K562 (cell line): ENCODE results near the gene EIF4G1. TPM values are rescaled to one million over a fixed set of nuclear protein-coding genes. Genes with fewer than 3 reads are reported as not detected.

ENCODE experiments used
- ATAC-seq: fragments of 200-7000 bp; cut with Tn5 transposase; 3 replicates; pipeline ENCODE4 v1.9.1; 2020; ENCODE audit warnings: moderate library complexity
- BruUV-seq: library from RNA; stranded (reverse); fragments of 400-500 nt; replicated peaks from 2 replicates; lab custom pipeline; 2021; lab: Mats Ljungman, UMichigan
- CTCF ChIA-PET: fragments of 300-600 bp; formaldehyde crosslinking; extraction: SDS; loops from one replicate; lab custom pipeline; 2021; ENCODE audit warnings: low intra/inter-chr PET ratio; lab: Yijun Ruan, JAX
- POLR2A ChIA-PET: fragments of 300-600, 350-650 bp; sonication (Branson Sonifier 250); formaldehyde crosslinking; extraction: SDS; loops from one replicate; lab custom pipeline; 2021; ENCODE audit warnings: antibody characterized with exemption, inconsistent platforms; lab: Yijun Ruan, JAX
- DNase-seq, 4 experiments: peaks; one replicate each; pipeline versions ENCODE4 v3.0.0 to v3.0.0-alpha.2; 2011 to 2018; ENCODE audit warnings: low spot score in 3 of 4, mixed read lengths in 3 of 4; ENCODE audit errors: extremely low read depth in 1 of 4
- FAIRE-seq: peaks from 2 replicates; lab custom pipeline; 2011; peaks lifted over from hg19 to GRCh38; lab: Jason Lieb, UNC
- H2AFZ ChIP-seq: 2 replicates; pipeline ENCODE4 v1.6.0; 2011; ENCODE audit warnings: low read depth, low read length, control low read depth, inconsistent platforms
- H3K27ac ChIP-seq: fragments of 200-600 bp; 3 replicates; pipeline ENCODE4 v1.8.0; 2011; ENCODE audit warnings: low read depth, mild to moderate bottlenecking, control low read depth, inconsistent platforms, low read length, moderate library complexity, mixed read lengths; ENCODE audit errors: extremely low read depth
- H3K27me3 ChIP-seq, 2 experiments: fragments of 300-600 bp in 1 of 2; 2 replicates in 1 of 2; 3 replicates in 1 of 2; pipeline versions ENCODE4 v1.6.0 to v1.8.0; 2011; ENCODE audit warnings: inconsistent platforms in 2 of 2, low read length in 2 of 2, mild to moderate bottlenecking in 1 of 2, mixed read lengths in 1 of 2, moderate library complexity in 1 of 2; ENCODE audit not compliant: control insufficient read depth in 2 of 2, insufficient read depth in 2 of 2
- H3K36me3 ChIP-seq: fragments of 300-600 bp; 3 replicates; pipeline ENCODE4 v1.8.0; 2011; ENCODE audit warnings: mild to moderate bottlenecking, low read length, inconsistent platforms; ENCODE audit not compliant: control insufficient read depth, insufficient read depth
- H3K4me1 ChIP-seq, 2 experiments: fragments of 200-600 bp in 1 of 2; replicated peaks in 1 of 2; 2 replicates in 1 of 2; 3 replicates in 1 of 2; pipeline versions ENCODE4 v1.5.1 to v1.8.0; 2011; ENCODE audit warnings: inconsistent platforms in 2 of 2, low read length in 2 of 2, mild to moderate bottlenecking in 1 of 2, mixed read lengths in 1 of 2, moderate library complexity in 1 of 2; ENCODE audit not compliant: control insufficient read depth in 2 of 2, insufficient read depth in 2 of 2
- H3K4me2 ChIP-seq: 2 replicates; pipeline ENCODE4 v1.6.1; 2011; ENCODE audit warnings: low read length, control low read depth, inconsistent platforms, mixed read lengths; ENCODE audit not compliant: insufficient read depth
- H3K4me3 ChIP-seq: fragments of 200-600 bp; sonication (generic), shearing (Covaris generic); 2 replicates; pipeline ENCODE4 v1.5.1; 2016; ENCODE audit warnings: control low read depth, inconsistent platforms
- H3K79me2 ChIP-seq: fragments of 200-600 bp; 3 replicates; pipeline ENCODE4 v1.8.0; 2011; ENCODE audit warnings: low read length, inconsistent platforms; ENCODE audit not compliant: control insufficient read depth, insufficient read depth
- H3K9ac ChIP-seq, 2 experiments: 2 replicates each; pipeline versions ENCODE4 v1.6.0 to v1.6.1; 2011; ENCODE audit warnings: low read depth in 2 of 2, low read length in 2 of 2, control low read depth in 1 of 2, inconsistent platforms in 1 of 2, mild to moderate bottlenecking in 1 of 2, mixed read lengths in 1 of 2; ENCODE audit not compliant: insufficient read depth in 1 of 2
- H3K9me1 ChIP-seq: one replicate; pipeline ENCODE4 v1.6.0; 2011; ENCODE audit warnings: inconsistent platforms, mild to moderate bottlenecking, low read length, moderate library complexity; ENCODE audit not compliant: control insufficient read depth, insufficient read depth
- H3K9me3 ChIP-seq: replicated peaks from 2 replicates; pipeline ENCODE4 v1.5.1; 2011; ENCODE audit warnings: low read depth, low read length, inconsistent platforms; ENCODE audit not compliant: control insufficient read depth, insufficient read depth
- H4K20me1 ChIP-seq: replicated peaks from 2 replicates; pipeline ENCODE4 v1.6.1; 2011; ENCODE audit warnings: low read length, inconsistent platforms, mixed read lengths; ENCODE audit not compliant: control insufficient read depth, insufficient read depth
- HNRNPH1 ChIP-seq: fragments of 200-400 bp; formaldehyde crosslinking; optimal IDR thresholded peaks from 2 replicates; pipeline ENCODE3; 2017; ENCODE audit warnings: low read depth, mild to moderate bottlenecking, low read length, moderate library complexity
- NFATC3 ChIP-seq: fragments of 450-650 bp; IDR thresholded peaks from 2 replicates; pipeline ENCODE4 v1.6.1; 2017; ENCODE audit warnings: mild to moderate bottlenecking
- NR2C1 ChIP-seq, 2 experiments: fragments of 450-650 bp; IDR thresholded peaks; 2 replicates each; pipeline ENCODE4 v1.6.1; 2017; ENCODE audit warnings: mild to moderate bottlenecking in 2 of 2, antibody characterized with exemption in 1 of 2, inconsistent platforms in 1 of 2, missing compliant biosample characterization in 1 of 2, missing genetic modification characterization in 1 of 2
- TAL1 ChIP-seq: fragments of 450-650 bp; IDR thresholded peaks from 2 replicates; pipeline ENCODE4 v1.6.1; 2016; ENCODE audit warnings: mild to moderate bottlenecking
- TSHZ1 ChIP-seq: fragments of 250-450 bp; sonication (Bioruptor Pico); IDR thresholded peaks from 2 replicates; pipeline ENCODE4 v1.4.0; 2020; ENCODE audit warnings: mild to moderate bottlenecking, moderate library complexity
- WGBS: fragments of 100-300 bp; shearing (Covaris generic); methylation state at CpG from one replicate; pipeline ENCODE4 v1.1.6; 2016; ENCODE audit warnings: low coverage, mixed read lengths; ENCODE audit not compliant: insufficient coverage; ENCODE audit errors: missing lambda C conversion rate; 5-methylcytosine and 5-hydroxymethylcytosine counted together
- in situ Hi-C: fragments of 300-500 bp; cut with MboI; formaldehyde crosslinking; loops from 4 replicates; pipeline ENCODE4 v1.15.0; 2018; ENCODE audit warnings: inconsistent platforms, mixed read lengths
- intact Hi-C: fragments of 100-400 bp; cut with micrococcal nuclease; formaldehyde crosslinking; loops from 2 replicates; pipeline ENCODE4 v1.14.2; 2022
- polyA plus RNA-seq, 8 experiments: library from polyadenylated mRNA; depleted of rRNA in 4 of 8; stranded (reverse) in 5 of 8; unstranded in 3 of 8; fragments of >200 nt; fragmentation: Nextera tagmentation in 2 of 8; fragmentation: Illumina TruSeq in 1 of 8; extraction: Ambion mirVana in 2 of 8; extraction: Trizol in 1 of 8; gene quantifications; 2 replicates each; pipeline versions ENCODE4 v1.2.1 to v1.2.3, GENCODE V29; 2011 to 2014; ENCODE audit warnings: inconsistent platforms in 1 of 8, missing spikeins in 1 of 8
- total RNA-seq, 7 experiments: library from RNA; depleted of rRNA in 6 of 7; stranded (reverse); fragments of >200 nt in 6 of 7; fragmentation: Illumina TruSeq in 2 of 7; extraction: Trizol in 2 of 7; gene quantifications; 2 replicates each; pipeline versions ENCODE4 v1.2.1 to v1.2.3, GENCODE V29; 2011 to 2021; ENCODE audit warnings: low replicate concordance in 1 of 7
- TF ChIP-seq, protein P1 (sequence below): IDR thresholded peaks from 3 replicates; pipeline ENCODE4 v1.6.1; 2011; ENCODE audit warnings: borderline replicate concordance, mild to moderate bottlenecking; ENCODE audit not compliant: insufficient read length, insufficient read depth
- TF ChIP-seq, protein P2 (sequence below): fragments of 450-650 bp; IDR thresholded peaks from 2 replicates; pipeline ENCODE4 v1.6.1; 2016; ENCODE audit warnings: antibody characterized with exemption
- TF ChIP-seq, protein P3 (sequence below): IDR thresholded peaks from 2 replicates; pipeline ENCODE4 v1.6.1; 2016; ENCODE audit warnings: missing genetic modification characterization, missing compliant biosample characterization

The EIF4G1 gene
- total and polyA plus RNA-seq, 9 of the 15 experiments (the other 6 are each of a cell fraction or from before 2014, with no cell fraction given): 4.6 to 505 (median 155) TPM

DNA sequence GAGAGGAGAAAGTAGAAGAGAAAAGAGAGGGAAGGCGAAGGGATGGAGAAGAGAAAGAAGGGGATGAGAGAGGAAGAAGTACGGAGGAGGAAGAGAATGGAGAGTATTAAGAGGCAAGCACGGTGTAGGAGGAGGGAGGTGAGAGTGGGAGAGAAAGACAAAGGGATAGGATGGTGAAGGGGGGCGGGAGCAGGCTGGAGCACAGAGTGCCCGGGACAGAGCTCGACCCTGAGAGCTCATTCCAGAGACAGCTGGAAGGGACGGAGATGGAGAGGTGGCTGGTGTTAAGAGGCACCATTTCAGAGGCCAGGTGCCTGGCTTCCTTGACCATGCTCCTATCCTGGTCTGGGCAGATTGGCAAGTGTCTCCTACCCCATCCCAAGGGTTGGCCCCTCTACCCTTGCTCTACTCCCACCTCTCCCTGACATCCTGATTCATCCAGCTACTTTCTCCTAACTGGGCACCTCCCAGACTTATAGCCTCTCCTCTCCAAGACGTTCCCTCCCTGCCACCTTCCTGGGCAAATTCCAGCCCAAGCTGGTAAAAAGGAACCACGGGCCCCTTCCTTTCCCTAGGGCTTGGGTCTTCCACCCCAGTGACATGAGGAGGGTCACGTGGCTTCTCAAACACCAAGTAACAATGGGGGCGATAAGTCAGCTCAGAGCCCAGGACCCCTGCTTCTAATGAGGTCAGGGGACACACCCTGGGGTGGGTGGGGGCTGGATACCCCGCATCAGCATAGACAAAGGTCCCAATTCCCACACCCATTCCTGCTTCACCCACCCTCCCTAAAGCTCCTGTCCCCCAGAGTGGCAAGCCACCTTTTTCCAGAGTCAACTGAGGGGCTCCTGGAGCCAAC, 45.9 kb downstream of the EIF4G1 start:
- POLR2A ChIA-PET: interaction anchor here (0.6 to 1.0 kb wide), 3 partner anchors 11 to 117 kb away, joined by 3 read pairs; no protein-coding TSS in a partner anchor
- TF ChIP-seq NFATC3 (no peak), TSHZ1 (CRISPR knock-in tag) (no peak), NR2C1 (IDR thresholded peaks at IDR 0.05) (no peak), NR2C1 (tag; IDR thresholded peaks at IDR 0.05) (no peak), HNRNPH1 (no peak), TAL1 (no peak)
- TF ChIP-seq, protein P1, sequence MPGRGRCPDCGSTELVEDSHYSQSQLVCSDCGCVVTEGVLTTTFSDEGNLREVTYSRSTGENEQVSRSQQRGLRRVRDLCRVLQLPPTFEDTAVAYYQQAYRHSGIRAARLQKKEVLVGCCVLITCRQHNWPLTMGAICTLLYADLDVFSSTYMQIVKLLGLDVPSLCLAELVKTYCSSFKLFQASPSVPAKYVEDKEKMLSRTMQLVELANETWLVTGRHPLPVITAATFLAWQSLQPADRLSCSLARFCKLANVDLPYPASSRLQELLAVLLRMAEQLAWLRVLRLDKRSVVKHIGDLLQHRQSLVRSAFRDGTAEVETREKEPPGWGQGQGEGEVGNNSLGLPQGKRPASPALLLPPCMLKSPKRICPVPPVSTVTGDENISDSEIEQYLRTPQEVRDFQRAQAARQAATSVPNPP: no peak
- TF ChIP-seq, protein P2, sequence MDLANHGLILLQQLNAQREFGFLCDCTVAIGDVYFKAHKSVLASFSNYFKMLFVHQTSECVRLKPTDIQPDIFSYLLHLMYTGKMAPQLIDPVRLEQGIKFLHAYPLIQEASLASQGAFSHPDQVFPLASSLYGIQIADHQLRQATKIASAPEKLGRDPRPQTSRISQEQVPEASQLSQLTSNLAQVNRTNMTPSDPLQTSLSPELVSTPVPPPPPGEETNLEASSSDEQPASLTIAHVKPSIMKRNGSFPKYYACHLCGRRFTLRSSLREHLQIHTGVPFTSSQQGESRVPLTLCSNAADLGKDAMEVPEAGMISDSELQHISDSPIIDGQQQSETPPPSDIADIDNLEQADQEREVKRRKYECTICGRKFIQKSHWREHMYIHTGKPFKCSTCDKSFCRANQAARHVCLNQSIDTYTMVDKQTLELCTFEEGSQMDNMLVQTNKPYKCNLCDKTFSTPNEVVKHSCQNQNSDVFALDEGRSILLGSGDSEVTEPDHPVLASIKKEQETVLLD: no peak
- TF ChIP-seq, protein P3, sequence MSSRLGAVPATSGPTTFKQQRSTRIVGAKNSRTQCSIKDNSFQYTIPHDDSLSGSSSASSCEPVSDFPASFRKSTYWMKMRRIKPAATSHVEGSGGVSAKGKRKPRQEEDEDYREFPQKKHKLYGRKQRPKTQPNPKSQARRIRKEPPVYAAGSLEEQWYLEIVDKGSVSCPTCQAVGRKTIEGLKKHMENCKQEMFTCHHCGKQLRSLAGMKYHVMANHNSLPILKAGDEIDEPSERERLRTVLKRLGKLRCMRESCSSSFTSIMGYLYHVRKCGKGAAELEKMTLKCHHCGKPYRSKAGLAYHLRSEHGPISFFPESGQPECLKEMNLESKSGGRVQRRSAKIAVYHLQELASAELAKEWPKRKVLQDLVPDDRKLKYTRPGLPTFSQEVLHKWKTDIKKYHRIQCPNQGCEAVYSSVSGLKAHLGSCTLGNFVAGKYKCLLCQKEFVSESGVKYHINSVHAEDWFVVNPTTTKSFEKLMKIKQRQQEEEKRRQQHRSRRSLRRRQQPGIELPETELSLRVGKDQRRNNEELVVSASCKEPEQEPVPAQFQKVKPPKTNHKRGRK (tag): peak; percentile 61; the same call in 1 of the 2 replicates

More for the DNA sequence above, 45.9 kb downstream of the EIF4G1 start:
- ATAC-seq (no peak), DNase-seq (no peak), FAIRE-seq (no peak)
- Histone ChIP-seq H3K4me1 (peaks cover 28 to 62% of the 10 kb centered on the region in 2 experiments), H4K20me1 (no peaks in the 10 kb centered on the region), H3K36me3 (peaks cover 48% of the 10 kb centered on the region), H3K9me3 (no peaks in the 10 kb centered on the region), H3K27me3 (no peaks in the 10 kb centered on the region), H3K4me2 (peak overlapping the region; percentile 97), H3K79me2 (peaks cover 56% of the 10 kb centered on the region), H3K27ac (no peak overlapping the region; the same call in 2 of the 3 replicates), H2AFZ (peak overlapping the region; percentile 85; the same call in 1 of the 2 replicates), H3K9me1 (peaks cover 8% of the 10 kb centered on the region), H3K4me3 (peak overlapping the region; percentile 71), H3K9ac (peak overlapping the region; percentile 88 to 95)
- in situ Hi-C loops (no loop called here), intact Hi-C loops (no loop called here)
- WGBS: 56% methylated on average over 8 of the region's 12 CpGs
- CTCF ChIA-PET: no interaction called here
- no TSS peak for BruUV-seq
